MM.1S (cell line): Measurements from ENCODE around the gene TET2.

Experiments
- CTCF ChIP-seq: fragments of 300-600 bp; sonication (generic); IDR thresholded peaks from 2 replicates; pipeline ENCODE4 v1.5.1; 2016; ENCODE audit warnings: antibody characterized with exemption, low read length, mixed read lengths
- EZH2 ChIP-seq: fragments of 300-600 bp; sonication (generic); optimal IDR thresholded peaks from 2 replicates; pipeline ENCODE3; 2017; ENCODE audit warnings: low read depth, mild to moderate bottlenecking, antibody characterized with exemption, low read length, mixed read lengths
- EZH2phosphoT487 ChIP-seq: fragments of 300-600 bp; sonication (generic); IDR thresholded peaks from 2 replicates; pipeline ENCODE4 v1.6.1; 2018; ENCODE audit warnings: antibody characterized with exemption, low read length

GRCh38 chr4:105283501-105283900 lies 136.8 kb downstream of the TET2 start:
- TF ChIP-seq CTCF (no peak), EZH2 (no peak), EZH2phosphoT487 (no peak)
